Ascending aorta (tissue), 2 donors: Measurements from ENCODE around the gene ANKHD1. TPM values are rescaled to one million over a fixed set of nuclear protein-coding genes. Genes with fewer than 3 reads are reported as not detected.

Experiments used
- DNase-seq, 2 donors: peaks; one replicate each; pipeline ENCODE4 v3.0.0-alpha.2; 2019; ENCODE audit warnings: low spot score in 2 of 2
- H3K27ac ChIP-seq, 2 donors: fragments of 200-600 bp; sonication (generic); one replicate each; pipeline ENCODE4 v1.5.1; 2016 to 2017; ENCODE audit warnings: mild to moderate bottlenecking in 1 of 2
- H3K27me3 ChIP-seq: fragments of 200-600 bp; sonication (generic); one replicate; pipeline ENCODE4 v1.5.1; 2017
- H3K36me3 ChIP-seq, 2 donors: fragments of 200-600 bp; sonication (generic); one replicate each; pipeline ENCODE4 v1.5.1; 2016
- H3K4me1 ChIP-seq, 2 donors: fragments of 200-600 bp; sonication (generic); one replicate each; pipeline ENCODE4 v1.5.1; 2016 to 2017; ENCODE audit warnings: mild to moderate bottlenecking in 1 of 2
- H3K4me3 ChIP-seq, 2 donors: fragments of 200-600 bp; sonication (generic); one replicate each; pipeline ENCODE4 v1.5.1; 2016 to 2017; ENCODE audit warnings: mild to moderate bottlenecking in 1 of 2
- H3K9me3 ChIP-seq, 2 donors: fragments of 200-600 bp; sonication (generic); one replicate each; pipeline ENCODE4 v1.5.1; 2016
- intact Hi-C: fragments of 100-400 bp; cut with DNase I; formaldehyde crosslinking; loops from one replicate; pipeline ENCODE4 v1.15.1; 2023
- total RNA-seq: library from RNA; depleted of rRNA; stranded (reverse); fragments of >200 nt; gene quantifications from one replicate; pipeline ENCODE4 v1.1.0, GENCODE V29; 2016
- TF ChIP-seq, protein P1 (sequence below), 3 experiments: fragments of 200-600 bp in 2 of 3; fragments of 450-650 bp in 1 of 3; sonication (generic) in 2 of 3; IDR thresholded peaks; one replicate each; pipeline ENCODE4 v1.5.1; 2016 to 2019; ENCODE audit warnings: antibody characterized with exemption in 3 of 3, mild to moderate bottlenecking in 1 of 3, moderate library complexity in 1 of 3

ANKHD1 gene
- total RNA-seq, 1 donor from 2014 or later: 73.4 TPM

GRCh38 chr5:140587495-140587894 lies 185.9 kb downstream of the ANKHD1 start:
- no peaks in the 10 kb centered on the region for H3K36me3 ChIP-seq
- TF ChIP-seq, protein P1, sequence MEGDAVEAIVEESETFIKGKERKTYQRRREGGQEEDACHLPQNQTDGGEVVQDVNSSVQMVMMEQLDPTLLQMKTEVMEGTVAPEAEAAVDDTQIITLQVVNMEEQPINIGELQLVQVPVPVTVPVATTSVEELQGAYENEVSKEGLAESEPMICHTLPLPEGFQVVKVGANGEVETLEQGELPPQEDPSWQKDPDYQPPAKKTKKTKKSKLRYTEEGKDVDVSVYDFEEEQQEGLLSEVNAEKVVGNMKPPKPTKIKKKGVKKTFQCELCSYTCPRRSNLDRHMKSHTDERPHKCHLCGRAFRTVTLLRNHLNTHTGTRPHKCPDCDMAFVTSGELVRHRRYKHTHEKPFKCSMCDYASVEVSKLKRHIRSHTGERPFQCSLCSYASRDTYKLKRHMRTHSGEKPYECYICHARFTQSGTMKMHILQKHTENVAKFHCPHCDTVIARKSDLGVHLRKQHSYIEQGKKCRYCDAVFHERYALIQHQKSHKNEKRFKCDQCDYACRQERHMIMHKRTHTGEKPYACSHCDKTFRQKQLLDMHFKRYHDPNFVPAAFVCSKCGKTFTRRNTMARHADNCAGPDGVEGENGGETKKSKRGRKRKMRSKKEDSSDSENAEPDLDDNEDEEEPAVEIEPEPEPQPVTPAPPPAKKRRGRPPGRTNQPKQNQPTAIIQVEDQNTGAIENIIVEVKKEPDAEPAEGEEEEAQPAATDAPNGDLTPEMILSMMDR (IDR thresholded peaks at IDR 0.05): no peak
- peaks cover 0 to 6% of the 10 kb centered on the region in 2 donors for H3K4me1 ChIP-seq
- no peaks in the 10 kb centered on the region for H3K27me3 ChIP-seq
- H3K27ac ChIP-seq: no peak overlapping the region
- no peak overlapping the region for H3K4me3 ChIP-seq
- H3K9me3 ChIP-seq: peaks cover 0 to 4% of the 10 kb centered on the region in 2 donors
- no peak for DNase-seq
- intact Hi-C loops: no loop called here

DNA sequence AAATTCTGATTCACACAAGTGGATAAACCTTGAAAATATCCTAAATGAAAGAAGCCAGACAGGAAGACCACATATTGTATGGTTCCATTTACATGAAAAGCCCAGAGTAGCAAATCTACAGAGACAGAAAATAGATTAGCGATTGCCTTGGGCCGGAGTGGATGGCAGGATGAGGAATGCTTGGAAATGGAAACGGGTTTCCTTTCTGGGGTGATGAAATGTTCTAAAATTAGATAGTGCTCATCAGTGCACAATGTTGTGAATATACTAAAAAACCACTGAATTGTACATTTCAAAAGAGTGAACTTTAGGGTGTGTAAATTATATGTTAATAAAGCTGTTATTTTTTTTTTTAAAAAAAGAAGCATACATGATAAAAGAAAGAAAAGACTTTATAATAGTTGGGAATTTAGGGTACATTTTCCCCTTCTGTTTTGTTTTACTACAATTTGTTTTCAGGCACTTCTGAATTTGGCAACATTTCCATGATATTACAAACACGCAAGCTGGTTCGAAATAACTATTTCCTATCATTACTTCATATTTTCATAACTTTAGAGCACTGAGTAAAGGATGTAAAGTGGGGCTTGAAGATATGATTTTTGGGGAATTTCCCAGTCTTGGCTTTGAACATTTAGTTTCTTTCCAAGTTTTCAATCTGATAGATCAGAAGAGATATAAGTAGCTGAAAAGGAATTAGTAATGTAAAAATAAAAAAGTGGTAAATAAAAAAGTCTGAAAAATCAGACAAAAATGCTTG lies 186.9 kb downstream of the ANKHD1 start:
- intact Hi-C loops: no loop called here
- H3K36me3 ChIP-seq: no peaks in the 10 kb centered on the region

More for the DNA sequence above, 186.9 kb downstream of the ANKHD1 start:
- Histone ChIP-seq H3K27me3 (no peaks in the 10 kb centered on the region), H3K4me3 (no peak overlapping the region), H3K9me3 (no peaks in the 10 kb centered on the region), H3K27ac (peak overlapping the region; percentile 27 to 48), H3K4me1 (peaks cover 0 to 6% of the 10 kb centered on the region in 2 donors)
- TF ChIP-seq, protein P1 (IDR thresholded peaks at IDR 0.05): no peak
- DNase-seq: no peak

Other genes starting within 250 kb of the ANKHD1 start
- gene CYSTM1, start 226.6 kb upstream of the ANKHD1 start, total RNA-seq: 66.3 TPM
- 135 TPM for gene PFDN1, start 98.7 kb upstream of the ANKHD1 start, total RNA-seq
- 3.0 TPM for gene HBEGF, start 55.2 kb upstream of the ANKHD1 start, total RNA-seq
- gene SLC4A9, start 41.6 kb upstream of the ANKHD1 start, total RNA-seq: not detected
- gene EIF4EBP3, start 145.8 kb downstream of the ANKHD1 start, total RNA-seq: 4.0 TPM
- gene SRA1, start 155.6 kb downstream of the ANKHD1 start, total RNA-seq: 47.3 TPM
- 47.3 TPM for gene APBB3, start 162.8 kb downstream of the ANKHD1 start, total RNA-seq
- gene SLC35A4, start 163.0 kb downstream of the ANKHD1 start, total RNA-seq: 46.2 TPM
- 122 TPM for gene CD14, start 231.3 kb downstream of the ANKHD1 start, total RNA-seq
- gene TMCO6, start 237.6 kb downstream of the ANKHD1 start, total RNA-seq: 87.7 TPM
- 122 TPM for gene NDUFA2, start 245.8 kb downstream of the ANKHD1 start, total RNA-seq
- gene IK, start 246.0 kb downstream of the ANKHD1 start, total RNA-seq: 130 TPM